HG02759 (cell line): Measurements from ENCODE around the gene SLC30A10.
"Not testable (repeated sequence)": the region's sequence is repeated elsewhere in the genome, so short reads cannot be mapped to it uniquely, and the experiment has no call there.

Experiments
- ATAC-seq: cut with Tn5 transposase; IDR thresholded peaks from one replicate; pipeline ENCODE4 v1.9.1; 2021; ENCODE audit warnings: mild to moderate bottlenecking, moderate library complexity; ENCODE audit not compliant: unreplicated experiment

SLC30A10 gene

GRCh38 chr1:219928791-219929118 is 398 bp upstream of the SLC30A10 start:
- no peak for ATAC-seq

DNA sequence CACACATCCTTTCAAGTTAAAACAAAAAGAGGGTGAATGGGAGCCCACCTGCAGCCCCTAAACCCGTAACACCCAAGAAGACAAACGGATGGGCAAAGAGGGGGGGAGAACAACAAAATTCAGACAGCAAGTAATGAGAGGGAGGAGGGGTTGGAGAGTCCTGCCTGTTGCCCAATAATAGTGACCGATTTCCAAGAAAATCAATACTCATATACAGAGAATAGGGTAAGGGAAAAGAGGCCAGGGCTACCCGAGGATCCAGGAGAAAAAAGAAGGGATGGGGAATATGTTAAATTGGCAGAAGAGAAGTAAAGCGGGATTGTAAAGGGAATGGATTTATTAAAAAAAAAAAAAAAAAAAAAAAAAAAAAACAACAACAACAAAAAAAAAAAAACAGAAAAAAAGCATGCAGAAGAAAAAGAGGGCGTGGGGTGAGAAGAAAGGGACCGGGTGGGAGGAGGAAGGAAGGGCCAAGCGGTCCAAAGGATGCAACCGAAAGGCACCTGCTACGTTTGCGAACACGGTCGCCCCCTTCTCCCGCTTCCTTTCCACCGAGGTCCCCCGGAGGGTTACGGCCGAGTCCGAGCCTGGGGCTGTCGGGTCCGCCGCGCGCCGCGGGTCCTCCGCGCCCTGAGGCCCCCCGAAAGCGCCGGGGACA is 930 bp downstream of the SLC30A10 start:
- ATAC-seq, result peak; percentile 23

- no peak for ATAC-seq
These were observed 1.9 kb downstream of the SLC30A10 start for GRCh38 chr1:219926363-219926998.

GRCh38 chr1:219924342-219924741 is 4.0 kb downstream of the SLC30A10 start:
- no peak for ATAC-seq

DNA sequence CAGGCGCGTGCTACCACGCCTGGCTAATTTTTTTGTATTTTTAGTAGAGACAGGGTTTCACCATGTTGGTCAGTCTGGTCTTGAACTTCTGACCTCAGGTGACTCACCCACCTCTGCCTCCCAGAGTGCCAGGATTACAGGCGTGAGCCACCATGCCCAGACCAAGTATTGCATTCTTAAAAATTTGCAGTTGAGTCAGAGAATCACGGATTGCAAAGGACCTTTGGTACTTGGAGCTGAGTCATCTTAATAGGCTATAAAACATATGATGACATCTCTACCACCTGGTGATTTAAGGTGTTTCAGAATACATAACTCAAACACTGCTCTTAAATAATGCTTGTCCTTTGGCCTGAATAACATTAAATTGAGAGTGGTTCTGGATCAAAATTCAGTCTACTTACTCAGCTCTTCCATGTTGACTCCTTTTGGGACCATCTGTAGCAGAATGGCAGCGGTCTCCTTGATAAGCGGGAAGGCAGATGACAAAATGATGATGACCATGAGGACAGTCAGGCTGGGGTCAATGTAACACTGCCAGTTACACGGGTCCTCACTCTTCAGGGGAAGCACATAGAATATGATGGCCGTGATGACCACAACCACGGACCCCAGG is 10.4 kb downstream of the SLC30A10 start:
- no peak for ATAC-seq

GRCh38 chr1:219917281-219917680 is 11.1 kb downstream of the SLC30A10 start:
- ATAC-seq, result no peak

DNA sequence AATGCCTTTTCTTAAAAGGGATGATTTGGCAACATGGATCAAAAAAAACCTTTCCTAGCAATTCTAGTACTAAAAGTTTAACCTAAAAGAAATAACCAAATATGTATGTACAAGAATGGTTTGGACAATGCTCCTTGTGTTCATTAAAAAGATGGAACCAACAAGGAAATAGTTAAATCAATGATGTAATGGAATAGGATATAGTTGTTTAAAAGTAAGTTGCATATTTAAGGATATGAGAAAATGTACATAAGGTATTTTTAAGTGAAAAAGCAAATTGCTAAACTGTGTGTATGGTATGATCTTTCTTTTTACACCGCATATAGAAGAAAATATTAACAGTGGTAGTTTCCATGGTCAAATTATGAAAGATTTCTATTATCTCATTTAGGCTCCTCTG is 12.1 kb downstream of the SLC30A10 start:
- ATAC-seq, result no peak

DNA sequence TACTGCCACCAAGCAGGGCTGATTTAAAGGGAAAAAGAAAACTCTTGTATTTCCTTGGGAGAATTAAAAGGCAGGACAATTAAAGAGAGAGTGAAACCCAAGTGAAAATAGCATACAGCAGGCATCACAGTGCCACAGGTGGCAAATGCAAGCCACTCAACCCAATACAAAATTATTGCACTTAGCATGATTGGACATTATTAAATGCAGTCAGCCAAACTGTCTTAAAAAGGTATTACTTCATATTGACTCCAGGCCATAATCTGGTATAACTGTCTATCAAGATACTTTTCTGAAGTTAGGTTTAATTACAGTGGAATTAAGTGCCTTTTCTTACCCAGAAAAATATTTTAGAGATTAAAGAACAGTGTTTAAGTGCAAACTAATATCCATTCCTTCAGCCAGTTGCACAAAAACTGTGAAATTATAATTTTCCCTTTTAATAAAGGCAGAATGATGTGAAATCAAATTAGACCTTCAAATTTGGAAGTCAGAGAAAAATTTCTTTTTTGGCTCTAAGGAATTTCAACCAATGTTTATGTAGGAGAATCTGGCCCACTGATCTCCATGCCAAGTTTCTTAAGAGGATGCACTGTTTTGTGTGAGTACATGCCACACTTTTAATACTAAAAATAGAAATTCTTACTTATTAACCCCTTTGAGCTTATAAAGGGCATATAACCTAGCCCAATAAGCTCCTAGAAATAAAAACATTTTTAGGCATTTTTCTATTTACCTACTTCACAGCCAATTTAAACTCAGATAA is 15.2 kb downstream of the SLC30A10 start:
- ATAC-seq, result no peak

- ATAC-seq, result no peak
These were observed 17.6 kb downstream of the SLC30A10 start for GRCh38 chr1:219910716-219911115.

DNA sequence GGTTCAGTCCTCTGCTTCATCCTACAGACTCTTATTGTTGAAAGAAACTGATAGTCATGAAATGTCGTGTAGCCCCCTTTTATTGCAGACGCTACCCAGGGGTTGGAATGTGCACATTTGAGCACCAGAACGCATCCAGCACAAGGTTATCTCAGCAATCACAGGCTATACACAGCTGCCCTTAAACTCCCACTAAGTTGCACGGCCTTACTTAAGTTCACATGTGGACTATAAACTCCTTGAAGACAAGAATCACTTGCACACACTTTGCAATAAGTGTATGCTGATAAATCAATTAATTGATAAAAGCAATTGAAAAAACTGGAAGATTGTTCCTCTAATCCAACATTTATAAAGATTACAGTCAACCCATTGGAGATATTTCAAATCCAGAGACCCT is 18.9 kb downstream of the SLC30A10 start:
- ATAC-seq, result no peak

GRCh38 chr1:219908170-219908569 is 20.2 kb downstream of the SLC30A10 start:
- ATAC-seq, result no peak

GRCh38 chr1:219907772-219908070 is 20.6 kb downstream of the SLC30A10 start:
- ATAC-seq, result no peak

- ATAC-seq, result no peak
These were observed 21.2 kb downstream of the SLC30A10 start for GRCh38 chr1:219906924-219907771.

DNA sequence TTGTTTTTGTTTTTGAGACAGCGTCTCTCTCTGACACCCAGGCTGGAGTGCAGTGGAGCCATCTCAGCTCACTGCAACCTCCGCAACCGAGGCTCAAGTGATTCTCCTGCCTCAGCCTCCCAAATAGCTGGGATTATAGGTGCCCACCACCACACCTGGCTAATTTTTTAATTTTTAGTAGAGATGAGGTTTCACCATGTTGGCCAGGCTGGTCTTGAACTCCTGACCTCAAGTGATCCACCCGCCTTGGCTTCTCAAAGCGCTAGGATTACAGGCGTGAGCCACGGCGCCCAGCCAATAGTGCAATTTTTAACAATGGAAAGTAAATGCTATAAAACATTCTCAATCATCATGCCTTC is 21.8 kb downstream of the SLC30A10 start:
- not testable (repeated sequence) for ATAC-seq

- no peak for ATAC-seq
These were observed 22.8 kb downstream of the SLC30A10 start for GRCh38 chr1:219905524-219905923.

DNA sequence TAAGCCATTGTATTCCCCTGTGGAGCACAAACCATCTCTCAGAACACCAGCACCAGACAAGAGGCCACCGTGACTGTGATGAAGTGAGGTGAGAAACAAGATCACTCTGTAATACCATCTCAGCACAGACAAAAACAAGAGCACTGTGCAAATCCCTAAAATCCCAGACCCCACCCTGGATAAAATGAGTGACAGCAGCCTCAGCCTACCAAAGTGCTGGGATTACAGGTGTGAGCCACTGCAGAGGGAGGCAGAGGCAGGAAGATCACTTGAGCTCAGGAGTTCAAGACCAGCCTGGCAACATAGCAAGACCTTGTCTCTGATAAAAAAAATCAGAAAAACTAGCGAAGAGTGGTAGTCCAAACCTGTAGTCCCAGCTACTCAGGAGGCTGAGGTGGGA is 23.4 kb downstream of the SLC30A10 start:
- no peak for ATAC-seq

DNA sequence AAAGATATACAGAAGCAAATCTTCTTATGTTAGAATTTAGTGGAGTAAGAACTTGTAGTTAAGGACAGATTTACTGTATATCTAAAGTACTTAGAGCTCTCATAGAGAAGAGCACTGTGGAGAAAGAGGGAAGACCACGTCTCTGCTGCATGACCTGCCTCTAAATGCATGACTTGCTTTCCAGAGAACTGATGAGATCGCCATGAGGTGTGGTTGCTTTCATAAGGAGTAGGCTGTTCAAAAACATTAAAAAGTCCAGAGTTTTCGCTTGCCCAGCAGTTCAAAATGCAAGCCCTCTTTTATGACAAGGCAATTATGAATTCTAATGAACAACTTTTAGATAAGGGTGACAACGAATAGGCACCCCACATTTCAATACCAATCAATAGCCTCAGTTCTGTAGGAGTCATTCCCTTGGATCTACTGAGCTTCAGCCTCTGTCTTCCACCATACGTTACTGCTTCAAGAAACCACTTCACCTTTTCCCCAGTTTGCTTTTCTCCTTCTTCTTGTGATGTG is 24.9 kb downstream of the SLC30A10 start:
- ATAC-seq, result no peak

DNA sequence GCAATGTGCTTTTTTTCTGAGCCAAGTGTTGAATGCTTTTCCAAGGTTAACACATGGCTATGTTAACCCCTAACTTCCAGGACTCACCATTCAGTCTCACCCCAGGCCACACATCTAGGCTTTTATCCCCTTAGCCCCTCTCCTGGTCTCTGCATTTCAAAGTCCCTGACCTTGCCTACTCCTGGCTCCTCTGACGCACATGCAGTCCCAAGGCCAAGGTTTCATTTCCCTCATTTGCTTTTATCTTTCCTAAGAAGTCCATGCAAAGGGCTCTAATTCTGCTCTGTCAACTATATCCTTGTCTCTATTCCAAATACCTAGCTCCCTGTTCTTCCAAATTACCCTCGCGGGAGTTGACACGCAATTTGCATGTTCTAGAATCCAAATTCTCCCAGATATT is 25.4 kb downstream of the SLC30A10 start:
- no peak for ATAC-seq

- ATAC-seq, result no peak
These were observed 27.5 kb downstream of the SLC30A10 start for GRCh38 chr1:219900882-219901281.

DNA sequence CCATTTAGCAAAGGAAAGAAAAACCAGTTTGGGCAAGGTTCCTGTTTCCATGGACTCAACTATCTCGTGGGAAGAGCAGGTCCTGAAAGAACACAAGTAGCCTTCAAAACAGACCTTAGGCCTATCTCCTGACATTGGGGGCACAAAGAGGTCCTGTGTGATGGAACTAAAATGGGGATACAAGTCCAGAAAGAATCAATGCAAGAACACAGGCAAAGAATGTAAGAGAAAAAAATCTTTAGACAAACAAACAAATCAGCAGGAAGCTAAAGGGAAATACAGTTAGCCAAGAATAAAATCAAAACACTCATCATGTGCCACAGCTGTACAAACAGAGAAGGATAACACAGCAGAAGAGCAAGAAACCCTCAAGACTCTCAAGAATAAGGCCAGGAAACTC is 28.2 kb downstream of the SLC30A10 start:
- no peak for ATAC-seq

- no peak for ATAC-seq
These were observed 30.0 kb downstream of the SLC30A10 start for GRCh38 chr1:219898375-219898774.
